ENCODE results near the gene PAF1. TPM values are rescaled to one million over a fixed set of nuclear protein-coding genes. Genes with fewer than 3 reads are reported as not detected.

The PAF1 gene
- polyA plus RNA-seq, 12 donors = 33.0 to 65.6 (median 39.1) TPM; not detected in 1

DNA sequence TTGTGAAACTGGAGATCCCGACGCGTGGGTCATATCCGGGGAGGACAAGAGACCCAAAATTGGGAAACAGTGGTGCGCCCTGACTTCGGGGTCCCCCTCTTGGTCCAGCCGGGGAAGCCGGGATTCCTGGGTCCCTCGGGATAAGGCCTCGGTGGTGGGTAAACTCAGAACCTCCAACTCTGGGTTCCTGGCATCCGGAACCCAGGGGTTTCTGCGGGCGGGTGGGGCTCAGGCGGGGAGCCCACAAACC lies 16.4 kb upstream of the PAF1 start:
- no peak for DNase-seq

DNA sequence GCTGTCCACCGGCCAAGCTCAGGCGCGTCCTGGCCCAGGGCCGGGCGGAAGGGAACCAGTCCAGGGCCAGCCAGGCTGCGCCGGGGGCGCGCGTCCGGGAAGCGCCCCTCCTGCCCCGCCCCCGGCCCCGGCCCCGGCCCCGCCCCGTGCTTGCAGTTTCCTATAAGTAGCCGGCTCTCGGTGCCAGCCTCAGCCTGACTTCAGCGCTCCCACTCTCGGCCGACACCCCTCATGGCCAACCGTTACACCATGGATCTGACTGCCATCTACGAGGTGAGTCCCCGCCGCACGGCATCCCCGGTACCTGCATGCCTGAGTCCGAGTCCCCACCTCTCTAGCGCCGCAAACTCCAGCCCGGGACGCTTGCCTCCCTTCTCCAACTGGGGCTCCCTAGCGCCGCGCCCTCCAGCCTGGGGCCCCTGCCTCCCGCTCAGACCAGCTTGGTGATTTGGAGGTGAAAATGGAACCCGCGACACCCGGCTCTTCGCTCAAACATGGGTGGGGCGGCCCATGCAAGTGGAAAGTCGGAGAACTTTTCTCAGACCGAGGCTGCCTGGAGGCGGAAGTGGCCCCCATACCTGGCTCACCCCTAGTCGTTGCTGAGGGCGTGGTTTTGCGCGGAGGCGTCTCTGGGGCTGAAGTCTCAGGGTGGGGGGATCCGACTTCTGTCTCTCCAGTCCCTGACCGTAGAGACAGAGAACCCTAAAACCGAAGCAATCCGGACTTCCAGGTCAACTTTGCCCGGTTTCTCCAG lies 15.9 kb upstream of the PAF1 start, which contains the start of gene ZFP36:
TSS of gene ZFP36 (plus strand) at position 192 of the 754 bp plus-strand sequence. CDS start at position 250, 58 bp downstream.
- peak; percentile 88 for DNase-seq

DNA sequence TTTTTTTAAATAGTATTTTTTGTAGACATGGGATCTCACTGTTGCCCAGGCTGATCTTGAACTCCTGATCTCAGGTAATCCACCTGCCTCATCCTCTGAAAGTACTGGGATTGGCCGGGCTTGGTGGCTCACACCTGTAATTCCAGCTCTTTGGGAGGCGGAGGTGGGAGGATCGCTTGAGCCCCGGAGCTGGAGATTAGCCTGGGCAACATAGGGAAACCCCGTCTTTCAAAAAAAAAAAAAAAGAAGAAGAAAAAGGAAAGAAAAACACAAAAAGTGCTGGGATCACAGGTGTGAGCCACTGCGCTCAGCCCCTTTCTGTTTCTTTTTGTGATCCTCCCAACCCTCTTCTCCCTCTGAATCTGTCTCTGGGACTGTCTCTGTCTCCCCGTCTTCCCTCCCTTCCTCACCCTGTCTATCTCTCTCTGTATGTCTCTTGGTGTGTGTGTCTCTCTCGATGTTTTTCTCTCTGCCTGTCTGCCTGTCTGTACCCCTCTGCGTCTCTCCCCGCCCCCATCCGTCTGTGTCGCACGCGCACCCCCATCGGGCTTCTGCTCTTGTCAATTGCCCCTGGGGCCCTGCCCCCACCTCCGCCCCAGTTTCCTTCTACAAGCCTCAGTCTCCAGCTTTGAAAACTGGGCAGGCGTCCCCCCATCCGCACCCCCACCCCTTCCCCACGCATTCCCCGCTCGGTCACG lies 15.2 kb upstream of the PAF1 start:
- no peak for DNase-seq

DNA sequence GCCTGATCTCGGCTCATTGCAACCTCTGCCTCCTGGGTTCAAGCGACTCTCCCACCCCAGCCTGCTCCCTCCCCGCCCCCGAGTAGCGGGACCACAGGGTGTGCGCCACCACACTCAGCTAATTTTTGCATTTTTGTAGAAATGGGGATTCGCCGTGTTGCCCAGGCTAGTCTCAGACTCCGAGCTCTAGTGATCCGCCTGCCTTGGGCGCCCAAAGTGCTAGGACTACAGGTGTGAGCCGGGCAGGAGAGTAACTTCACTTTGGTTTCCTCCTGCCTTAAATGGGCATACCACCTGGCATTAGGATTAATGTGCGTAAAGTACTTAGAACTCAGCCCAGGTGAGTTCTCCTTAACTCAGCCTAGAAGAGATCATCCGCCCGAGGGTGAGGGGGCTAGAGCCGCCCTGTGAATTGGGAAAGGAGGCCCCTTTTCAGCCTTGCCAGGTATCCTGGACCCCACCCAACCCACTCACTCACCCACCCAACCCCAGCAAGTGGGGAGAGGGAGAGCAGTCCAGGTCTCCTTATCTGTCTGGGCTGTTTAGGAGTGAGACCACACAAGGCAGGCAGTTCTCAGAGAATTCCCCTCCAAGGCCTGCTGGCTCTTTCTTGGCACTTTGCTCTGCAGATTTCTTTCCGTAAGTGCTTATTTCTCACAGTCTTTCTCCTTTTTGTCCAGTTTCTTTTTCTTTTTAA lies 14.5 kb upstream of the PAF1 start:
- no peak for DNase-seq

GRCh38 chr19:39403331-39404312 lies 12.7 kb upstream of the PAF1 start:
- peak; percentile 96 for DNase-seq

DNA sequence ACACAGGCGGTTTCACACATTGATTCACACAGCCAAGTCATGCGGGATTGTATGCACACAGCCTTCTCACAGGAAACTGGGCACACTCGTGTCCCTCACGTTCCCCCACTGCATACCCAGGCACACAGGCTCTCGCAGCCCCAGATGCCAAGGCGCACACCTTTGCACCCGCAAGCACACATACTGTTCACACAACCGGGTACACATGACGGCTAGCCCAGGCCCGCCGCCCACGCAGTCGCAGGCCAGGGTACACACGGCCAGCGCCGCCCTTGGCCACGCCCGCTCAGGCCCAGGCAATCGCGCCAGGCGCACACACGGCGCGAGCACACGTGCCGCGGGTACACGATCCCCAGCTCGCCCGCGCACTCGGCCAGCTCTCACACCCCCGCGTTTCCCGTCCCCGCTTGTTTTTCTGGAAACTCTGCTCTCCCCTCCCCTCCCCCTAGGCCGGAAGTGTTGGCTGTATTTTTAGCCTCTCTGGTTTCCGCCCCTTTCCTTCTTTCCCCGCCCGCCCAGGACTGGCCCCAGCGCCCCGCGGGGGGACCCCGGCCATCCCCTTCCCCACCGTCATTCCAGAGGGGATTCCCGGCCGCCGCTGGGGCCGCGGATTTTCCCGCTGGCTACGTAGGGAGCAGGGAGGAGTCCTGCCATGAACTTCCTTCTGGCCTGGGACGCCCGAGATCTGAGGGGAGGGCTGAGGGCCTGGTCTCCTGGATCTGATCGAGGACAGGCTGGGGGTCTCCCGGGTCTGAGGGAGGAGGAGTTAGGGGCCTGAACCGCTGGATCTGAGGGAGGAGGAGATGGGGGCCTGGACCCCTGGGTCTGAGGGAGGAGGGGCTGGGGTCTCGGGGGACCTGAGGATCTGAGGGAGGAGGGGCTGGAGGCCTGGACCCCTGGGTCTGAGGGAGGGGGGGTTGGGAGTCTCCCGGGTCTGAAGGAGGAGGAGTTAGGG lies 11.7 kb upstream of the PAF1 start:
- DNase-seq = peak; percentile 94

DNA sequence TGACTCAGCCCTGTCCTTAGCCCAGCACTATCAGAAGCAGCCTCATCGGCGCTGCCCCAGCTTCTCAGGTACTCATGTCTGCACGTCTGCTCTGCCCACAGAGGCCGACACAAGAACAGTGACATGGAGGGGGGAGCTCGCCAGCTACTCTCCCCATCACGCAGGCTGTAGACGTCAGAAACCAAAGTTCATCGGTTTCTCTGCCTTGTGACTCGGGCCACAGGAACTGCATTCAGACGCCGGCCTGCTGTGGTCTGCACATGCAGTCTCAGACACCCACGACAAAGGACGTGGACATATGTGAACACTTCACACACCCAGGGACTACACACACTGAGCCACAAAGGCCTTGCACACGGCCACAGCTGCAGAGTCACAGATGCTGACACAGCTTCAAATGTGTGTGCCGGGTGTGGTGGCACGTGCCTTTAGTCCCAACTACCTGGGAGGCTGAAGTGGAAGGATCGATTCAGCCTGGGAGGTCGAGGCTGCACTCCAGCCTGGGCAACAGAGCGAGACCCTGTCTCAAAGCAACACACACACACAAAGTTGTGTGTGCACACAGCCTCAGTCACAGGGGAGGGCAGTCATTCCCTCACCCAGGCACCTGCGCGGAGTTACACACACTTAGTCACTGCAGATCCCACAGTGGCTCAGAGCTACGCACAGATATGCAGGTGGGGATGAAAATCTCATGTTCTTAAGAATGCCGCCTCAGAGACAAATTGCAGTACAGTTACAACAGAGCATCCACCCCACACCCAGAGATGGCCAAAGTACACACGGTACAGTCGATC lies 10.8 kb upstream of the PAF1 start:
- no peak for DNase-seq

- no peak for DNase-seq
Observed at GRCh38 chr19:39401070-39401548, 10.2 kb upstream of the PAF1 start.

DNA sequence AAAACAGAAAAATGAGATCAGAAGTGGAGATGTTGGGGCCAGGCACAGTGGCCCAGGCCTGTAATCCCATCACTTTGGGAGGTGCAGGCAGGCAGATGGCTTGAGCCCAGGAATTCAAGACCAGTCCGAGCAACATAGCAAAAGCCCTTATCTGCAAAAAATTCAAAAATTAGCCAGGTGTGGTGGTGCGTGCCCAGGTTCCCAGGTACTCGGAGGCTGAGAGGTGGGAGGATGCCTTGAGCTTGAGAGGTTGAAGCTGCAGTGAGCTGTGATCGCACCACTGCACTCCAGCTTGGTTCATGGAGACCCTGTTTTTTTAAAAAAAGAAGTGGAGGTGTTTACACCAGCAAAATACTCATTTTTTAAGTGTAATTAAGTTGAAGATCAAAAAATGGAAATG lies 9.2 kb upstream of the PAF1 start:
- no peak for DNase-seq

DNA sequence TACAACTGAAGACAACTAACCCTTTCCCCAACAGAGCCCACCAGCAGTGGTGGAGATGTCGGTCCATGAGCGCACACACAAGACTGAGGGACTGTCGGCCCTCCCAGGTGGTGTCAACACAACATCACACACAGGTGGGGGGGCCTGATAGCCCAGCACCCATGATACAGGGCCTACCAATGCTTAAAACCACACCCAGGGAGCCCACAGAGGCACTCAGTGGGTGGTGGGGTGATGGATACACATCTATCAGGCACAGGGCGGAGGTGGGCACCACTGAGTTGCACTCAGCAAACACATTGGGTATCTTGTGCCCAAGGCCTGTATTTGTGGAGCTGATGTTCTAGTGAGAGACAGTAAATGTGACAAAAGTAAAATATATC lies 8.8 kb upstream of the PAF1 start:
- no peak for DNase-seq

DNA sequence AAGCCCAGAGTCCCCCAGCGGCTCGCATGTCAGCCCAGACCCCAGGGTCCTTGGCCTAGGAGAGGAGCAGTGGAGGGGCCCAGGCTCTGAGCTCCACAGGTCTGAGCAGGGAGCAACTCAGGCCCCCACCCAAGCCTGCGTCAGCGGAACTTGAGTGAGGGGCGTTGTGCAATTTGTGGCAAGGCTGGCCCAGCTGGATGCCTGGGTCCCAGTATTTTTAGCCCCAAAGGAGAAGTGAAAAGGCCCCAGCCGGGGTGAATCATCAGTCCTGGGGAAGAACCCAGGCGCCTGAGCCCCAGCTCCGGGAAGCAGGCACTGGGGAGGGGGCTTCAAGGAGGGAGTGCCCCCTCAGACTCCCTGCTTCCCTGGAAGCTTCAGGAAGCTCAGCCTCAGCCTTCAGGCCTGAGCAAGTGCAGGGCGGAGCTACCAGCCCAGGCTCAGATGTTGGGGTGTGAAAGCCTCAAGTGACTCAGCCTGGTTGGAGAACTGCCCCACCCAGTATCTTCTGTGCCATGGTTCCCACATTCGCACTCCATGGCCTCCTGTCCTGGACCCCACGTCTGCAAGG lies 7.5 kb upstream of the PAF1 start:
- peak; percentile 37 for DNase-seq

- peak; percentile 88 for DNase-seq
Observed at GRCh38 chr19:39397360-39398296, 6.7 kb upstream of the PAF1 start.

DNA sequence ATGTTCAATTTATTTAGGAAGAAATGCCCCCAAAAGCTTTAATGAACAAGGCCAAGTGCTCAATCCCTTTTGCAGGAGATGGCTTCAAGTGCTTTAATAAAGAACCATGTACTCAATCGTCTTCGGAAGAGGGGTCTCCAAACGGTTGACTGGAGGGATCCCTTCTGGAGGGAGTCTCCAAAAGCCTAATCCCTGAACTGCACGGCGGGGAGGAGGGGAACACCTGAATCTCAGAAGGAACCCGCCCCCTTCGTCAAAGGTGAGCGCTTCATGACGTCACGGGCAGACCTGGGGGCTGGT lies 505 bp downstream of the PAF1 start:
- DNase-seq = no peak

DNA sequence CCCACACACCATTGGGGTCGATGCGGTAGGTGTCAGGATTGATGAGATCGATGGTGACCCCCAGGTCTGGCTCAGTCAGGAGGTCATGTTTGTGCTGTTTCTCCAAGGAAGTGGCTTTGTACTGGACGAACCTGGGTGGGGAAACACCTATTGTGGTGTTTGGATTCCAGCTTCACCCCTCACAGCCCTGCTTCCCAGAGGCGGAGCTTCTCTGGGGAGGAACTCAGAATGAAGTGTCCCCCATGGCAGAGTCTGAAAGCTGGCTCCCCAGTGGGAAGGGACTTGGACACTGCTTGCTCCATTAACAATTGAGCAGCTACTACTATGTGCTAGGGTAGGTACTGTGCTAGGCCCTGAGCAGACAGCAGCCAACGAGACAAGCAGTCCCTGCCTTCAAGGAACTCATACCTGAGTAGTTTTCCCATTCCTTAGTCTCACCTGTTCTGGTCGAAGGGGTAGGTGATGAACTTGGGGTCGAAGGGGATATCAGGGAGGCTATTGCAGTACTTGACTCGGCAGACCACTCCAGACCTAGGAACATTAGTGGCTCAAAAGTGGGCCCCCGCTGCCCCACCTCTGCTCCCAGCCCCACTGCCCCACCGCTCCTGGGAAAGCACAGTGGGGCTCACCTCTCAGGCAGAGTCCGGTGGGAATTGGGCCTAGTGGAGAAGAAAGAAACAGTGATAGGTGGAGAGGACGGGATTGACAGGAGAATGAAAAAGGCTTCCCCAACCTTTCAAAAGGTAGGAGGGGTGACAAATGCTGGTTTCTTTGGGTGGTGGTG lies 1.1 kb downstream of the PAF1 start:
- DNase-seq = no peak

GRCh38 chr19:39388657-39389056 lies 2.2 kb downstream of the PAF1 start:
- DNase-seq = no peak

GRCh38 chr19:39386557-39386956 lies 4.3 kb downstream of the PAF1 start:
- no peak for DNase-seq

DNA sequence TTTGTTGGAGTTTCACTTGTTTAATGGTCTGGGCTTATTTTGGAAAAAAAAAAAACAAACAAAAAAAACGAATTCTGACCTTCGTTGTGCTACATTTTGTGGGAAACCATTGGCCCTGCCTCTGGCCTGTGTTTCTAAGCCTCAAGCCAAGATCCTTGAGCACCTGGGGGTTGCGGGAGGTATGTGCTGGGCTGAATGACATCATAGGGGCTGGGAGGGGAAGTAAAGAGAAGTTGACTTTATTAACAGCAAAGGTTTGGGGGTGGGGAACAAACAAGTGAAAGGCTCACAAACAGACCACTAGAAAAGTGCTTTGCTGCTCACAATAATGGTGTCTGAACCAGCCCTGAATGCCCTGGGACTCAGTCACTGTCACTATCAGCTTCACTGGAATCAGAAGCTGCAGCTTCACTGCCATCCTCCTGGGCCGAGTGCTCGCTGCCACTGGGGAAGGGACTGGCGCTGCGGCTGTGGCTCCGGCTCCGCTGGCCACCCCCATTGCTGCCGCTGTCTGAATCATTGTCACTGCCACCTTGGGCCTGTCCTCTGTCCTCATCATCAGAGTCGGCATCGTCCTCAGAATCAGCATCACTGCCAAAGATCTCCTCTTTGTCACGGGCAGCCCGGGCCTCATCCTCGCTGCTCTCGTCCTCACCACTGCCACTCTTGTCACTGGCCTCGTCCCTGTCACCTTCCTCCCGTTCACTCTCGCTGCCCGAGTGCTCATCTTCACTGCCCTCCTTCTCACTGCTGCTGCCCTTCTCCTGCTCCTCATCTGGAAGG lies 5.1 kb downstream of the PAF1 start:
- DNase-seq = no peak

All from muscle of arm (tissue), 12 donors.